ENCODE results near the gene JAKMIP1.

GRCh38 chr4:6027392-6027791 is 173.0 kb downstream of the JAKMIP1 start:
- TF ChIP-seq ZNF274 (CRISPR knock-in tag; IDR thresholded peaks at IDR 0.05): no peak
- TF ChIP-seq ZNF589 (CRISPR knock-in tag; conservative IDR thresholded peaks at IDR 0.05): no peak
- TF ChIP-seq SMAD3 (CRISPR knock-in tag; IDR thresholded peaks at IDR 0.05): no peak
- no peak for TF ChIP-seq CTCF (CRISPR knock-in tag; IDR thresholded peaks at IDR 0.05)
